GM21528 (cell line): ENCODE data around the gene CDC7.

ENCODE experiments used
- ATAC-seq: cut with Tn5 transposase; IDR thresholded peaks from one replicate; pipeline ENCODE4 v1.9.1; 2021; ENCODE audit warnings: mild to moderate bottlenecking, moderate library complexity; ENCODE audit not compliant: unreplicated experiment, low FRiP score

CDC7 gene

DNA sequence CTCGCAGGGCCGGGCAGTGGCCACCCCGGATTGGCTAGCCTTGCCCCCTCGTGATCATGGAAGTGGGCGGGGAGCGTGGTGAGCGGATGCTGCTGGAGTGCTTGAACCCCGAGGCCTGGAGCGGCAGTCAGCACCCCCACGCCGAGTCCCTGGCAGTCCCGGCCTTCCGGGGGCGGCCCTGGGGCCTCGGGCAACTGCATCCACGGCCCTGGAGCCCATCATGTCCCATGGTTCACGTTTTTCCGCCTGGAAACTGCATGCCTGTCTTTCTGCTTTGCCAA lies 45.6 kb downstream of the CDC7 start:
- ATAC-seq: no peak

DNA sequence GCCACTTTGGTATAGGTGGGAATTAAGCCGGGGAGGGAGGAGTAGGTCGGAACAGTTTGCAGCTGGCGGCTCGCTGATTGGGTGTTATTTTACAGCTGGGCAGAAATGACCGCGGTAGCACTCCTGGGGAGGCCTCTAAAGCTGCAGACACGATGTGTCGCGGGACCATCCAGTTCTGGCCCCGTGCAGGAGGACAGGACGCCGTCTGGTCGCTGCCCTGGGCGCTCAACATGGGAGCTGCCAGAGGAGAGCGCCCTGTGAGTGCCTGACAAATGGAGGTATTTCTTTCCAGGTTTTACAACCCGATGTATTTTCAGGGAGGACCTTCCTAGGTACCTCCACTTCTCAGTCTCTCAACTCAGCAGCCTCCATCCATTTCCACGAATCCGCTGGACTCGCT lies 46.2 kb downstream of the CDC7 start:
- ATAC-seq: no peak

DNA sequence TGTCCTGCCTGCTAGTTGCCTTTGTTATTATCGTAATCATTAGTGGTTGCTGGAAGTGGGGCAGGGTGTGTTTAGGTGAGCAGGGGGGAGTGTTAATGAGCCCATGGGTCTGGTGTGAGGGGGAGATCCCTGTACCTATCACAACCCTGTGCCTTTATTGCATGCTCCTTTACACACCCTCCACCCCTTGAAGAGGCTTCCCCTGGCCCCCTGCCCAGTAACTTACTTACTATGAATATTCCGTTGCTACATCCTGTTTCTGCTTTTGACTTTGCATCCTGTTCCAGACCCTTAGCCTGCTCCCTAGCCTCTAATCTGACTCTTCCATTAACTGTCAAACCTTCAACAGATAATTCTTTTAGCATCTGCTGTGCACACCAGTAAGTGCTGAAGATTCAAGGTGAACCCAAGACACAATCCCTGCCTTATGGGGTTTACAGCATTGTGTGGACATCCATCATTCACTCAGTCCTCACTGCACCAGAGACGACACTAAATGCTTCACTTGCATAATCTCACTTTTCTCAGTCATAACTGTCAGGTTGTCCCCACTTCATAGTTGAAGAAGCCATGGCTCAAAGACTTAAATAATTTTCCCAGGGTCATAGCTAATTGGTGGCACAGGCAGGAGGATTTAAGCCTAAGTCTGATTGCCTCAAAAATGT lies 47.9 kb downstream of the CDC7 start:
- no peak for ATAC-seq

DNA sequence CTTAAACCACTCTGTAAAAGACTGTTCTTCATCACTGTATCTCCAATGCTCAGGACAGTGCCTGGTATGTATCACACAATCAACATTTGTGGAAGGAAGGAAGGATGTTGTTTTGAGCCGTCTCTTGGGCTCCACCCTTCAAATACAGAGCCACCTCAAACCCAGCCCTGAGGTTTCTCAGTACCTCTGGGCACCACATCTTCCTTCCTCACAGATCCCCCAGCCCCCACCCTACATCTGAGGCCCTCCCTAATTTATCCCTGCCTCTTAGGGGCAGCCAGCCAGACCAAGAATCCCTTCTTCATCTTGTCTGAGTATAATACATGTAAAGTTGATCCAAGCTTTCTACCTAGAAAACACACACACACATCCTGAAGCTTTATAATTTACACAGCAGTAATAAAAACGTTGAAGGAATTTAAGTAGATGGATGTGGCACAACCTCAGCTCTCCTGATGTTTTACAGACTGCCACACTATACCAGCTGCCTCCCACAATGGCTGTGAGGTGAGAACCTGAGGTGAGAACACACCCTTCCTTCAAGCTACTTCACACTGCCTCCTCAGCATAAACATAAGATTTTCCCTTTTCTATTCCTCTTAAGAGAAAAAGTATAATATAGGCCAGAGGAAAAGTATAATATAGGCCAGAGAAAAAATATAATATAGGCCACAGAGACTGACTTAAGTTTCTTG lies 48.5 kb downstream of the CDC7 start:
- no peak for ATAC-seq

DNA sequence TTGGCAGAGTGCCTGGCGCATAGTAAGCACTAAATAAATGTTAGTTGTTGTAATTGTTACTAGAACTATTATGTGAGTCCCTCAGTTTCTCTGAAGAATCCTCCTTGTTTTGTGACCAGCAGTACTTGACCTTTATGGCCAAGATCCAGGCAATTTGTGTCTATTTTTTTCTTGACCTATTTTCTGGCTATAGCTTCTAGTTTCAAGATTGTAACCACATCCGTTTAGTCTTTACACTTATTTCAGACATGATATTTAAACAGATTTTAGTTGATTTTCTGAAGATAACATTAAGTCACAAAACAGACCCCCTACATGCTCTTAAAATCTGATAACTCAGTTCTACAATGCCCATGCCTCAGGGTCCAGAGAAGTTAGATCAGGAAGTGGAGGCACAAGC lies 50.3 kb downstream of the CDC7 start:
- no peak for ATAC-seq

DNA sequence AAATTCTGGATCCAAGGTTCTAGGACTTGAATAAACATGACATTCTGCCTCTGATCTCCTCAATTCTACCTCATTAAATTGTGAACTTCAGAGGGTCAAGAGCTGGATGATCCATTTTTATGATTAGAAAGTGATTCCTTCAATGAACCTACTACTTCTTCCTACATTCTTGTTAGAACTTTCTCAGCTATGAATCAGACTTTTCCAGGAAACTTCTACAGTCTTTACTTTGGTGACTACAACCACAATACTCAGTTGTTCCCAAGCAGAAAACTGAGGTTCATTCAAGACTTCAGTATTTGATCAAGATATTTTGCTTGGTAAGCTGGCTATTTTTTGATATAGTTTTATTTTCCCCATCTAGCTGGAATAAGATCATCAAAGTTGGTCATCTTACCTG lies 51.4 kb downstream of the CDC7 start:
- no peak for ATAC-seq

DNA sequence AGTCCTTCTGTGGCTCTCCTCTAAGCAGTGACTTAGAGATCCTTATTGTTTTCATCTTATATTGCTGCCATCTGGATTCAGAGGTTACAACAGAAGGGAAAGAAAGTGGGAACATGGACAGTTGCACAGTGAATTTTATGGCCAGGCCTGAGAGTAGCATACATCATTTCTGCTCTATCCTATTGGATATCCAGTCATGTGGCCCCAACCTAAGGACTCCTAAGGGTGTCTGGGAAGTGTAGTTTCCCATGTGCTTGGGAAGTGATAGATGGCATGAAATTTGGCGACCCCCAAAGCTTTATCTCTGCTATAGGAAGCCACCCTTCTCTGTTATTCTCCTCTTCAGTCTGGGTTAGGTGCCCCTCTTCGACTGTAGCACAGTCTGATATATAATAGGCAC lies 51.9 kb downstream of the CDC7 start:
- no peak for ATAC-seq

DNA sequence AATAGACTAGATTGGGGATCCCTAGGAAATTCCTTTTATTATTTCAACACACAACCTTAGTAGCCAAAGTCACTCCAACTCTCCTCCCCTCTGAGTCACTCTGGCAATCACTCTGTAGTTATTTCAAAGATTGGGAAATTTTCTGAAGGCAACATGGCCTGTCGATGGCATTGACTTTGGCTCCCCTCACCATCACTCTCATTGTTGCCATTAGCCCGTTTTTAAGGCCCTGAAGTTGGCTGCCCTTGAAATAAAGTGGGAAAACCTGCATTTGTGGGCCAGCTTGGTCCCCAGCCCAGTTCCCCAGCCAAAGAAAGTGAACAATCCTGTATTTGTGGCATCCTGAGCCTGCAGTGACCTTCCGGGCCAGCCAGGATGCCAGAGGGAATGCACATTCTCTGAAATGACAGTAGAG lies 52.5 kb downstream of the CDC7 start:
- no peak for ATAC-seq

DNA sequence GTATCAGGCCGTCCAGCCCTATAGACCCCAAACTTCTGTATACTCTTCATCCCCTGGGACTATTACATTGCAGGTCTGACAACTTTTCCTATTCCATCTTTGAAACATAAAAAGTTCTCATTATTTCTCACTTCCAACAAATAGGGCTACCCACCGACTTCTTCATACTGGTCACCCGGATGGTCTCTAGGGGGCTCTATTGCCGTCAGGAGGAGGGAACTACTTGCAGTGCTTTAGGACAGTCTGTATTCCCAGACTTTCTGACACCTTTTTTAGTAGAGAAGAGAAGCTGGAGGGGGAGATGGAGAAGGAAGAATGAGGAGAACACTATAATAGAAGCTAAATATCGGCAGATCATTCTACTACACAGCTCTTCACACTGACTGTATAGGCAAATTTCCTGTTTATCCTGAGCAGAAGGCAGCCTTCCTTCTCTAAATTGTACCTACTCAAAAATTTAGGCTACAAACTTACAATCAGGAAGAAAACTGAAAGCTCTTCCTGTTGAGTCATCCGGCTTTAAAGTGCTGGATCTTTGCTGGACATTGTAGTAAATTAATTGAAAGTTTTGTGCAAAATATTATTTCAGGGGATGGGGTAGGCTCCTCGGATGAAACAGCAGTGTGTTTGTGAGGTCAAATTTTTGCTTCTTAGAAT lies 54.6 kb downstream of the CDC7 start:
- no peak for ATAC-seq

DNA sequence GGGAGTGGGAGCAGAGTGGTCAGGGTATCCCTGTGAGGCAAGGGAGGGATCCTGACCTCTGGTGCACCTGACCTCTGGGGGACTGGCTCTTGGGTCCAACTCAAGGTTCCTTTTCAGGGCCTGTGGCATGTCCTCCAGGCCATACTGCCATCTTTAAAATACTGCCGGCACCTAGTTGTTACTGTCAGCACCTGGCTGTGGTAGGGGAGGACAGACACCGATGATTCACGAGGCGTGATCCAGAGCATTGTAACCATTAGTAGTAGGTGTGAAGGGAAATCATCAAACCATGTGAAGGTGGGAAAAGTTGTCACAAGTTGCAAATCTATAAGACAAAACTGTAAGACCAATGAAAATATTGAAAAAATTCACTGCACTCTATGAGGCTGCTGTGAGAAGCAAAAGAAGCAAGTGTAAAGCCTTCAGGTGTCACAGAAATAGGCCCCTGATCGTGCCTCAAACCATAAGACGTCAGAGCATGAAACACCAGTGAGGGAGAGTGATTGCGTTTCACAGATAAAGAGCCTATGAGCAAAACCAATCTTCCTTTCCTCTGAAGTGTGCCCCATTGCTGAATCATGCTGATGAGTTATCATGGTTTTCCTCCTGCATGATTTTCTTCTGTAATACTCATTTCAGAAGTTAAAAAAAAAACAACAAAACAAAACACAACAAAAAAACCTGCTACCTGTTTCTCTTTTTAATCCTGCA lies 55.3 kb downstream of the CDC7 start:
- no peak for ATAC-seq

DNA sequence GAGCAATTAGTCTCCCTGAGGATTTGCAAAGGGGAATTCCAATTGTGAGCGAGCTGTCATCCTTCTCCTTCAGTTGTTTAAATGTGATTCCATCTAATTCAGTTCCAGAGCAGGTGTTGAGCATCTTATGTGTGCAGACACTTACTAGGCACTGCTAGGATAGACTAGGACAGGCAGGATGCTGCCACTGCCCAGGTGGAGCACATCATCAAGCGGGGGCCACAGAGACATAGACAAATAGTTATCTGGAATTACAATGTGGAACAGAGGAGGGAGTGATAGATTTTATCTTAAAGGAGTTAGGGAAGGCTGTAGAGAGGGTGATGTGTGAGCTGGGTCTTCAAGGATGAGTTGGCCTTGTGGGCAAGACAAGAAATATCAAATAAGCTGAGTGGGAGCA lies 55.9 kb downstream of the CDC7 start:
- ATAC-seq: no peak

DNA sequence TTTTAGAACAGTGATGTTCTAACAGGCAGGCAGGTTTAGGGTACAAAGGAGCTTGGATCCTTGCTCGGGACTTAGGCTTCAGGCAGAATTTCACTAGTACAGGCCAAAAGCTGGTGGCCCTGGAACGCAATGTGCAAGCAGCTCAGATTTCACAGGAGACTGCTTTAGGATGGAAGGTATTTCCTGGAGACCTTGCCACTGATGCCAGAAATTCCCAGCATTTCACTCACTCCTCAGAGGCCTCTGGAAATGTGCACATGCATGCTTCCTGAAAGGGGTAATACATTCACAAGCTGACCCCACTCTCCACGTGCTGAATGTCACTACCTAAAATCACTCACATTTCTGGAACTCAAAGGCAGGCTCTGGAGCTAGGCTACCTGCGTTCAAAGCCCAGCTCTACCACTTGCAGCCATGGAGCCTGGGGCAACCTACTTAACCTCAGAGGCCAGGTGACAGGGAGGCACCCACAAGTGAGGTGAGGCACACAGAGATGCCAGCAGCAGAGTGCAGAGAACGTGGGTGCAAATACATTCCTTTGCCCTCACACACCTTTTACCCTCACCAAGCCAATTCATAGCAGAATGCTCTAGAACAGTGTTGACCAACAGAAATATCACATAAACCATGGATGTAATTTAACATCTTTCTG lies 56.5 kb downstream of the CDC7 start:
- ATAC-seq: no peak

DNA sequence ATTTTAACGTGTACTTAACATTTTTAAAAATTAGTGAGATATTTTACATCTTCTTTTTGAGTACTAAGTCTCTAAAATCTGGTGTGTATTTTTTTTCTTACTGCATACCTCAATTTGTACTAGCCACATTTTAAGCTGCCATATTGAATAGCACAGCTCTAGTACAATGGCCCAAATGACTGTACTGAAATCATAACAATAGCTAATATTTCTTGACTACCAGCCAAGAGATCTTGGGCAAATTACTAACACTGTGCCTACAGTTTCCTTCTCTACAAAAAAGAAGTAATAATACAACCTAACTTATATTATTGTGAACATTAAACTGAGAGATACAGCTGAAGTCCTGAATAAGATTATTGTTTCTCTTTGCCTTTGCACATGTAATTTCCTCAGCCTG lies 57.2 kb downstream of the CDC7 start:
- ATAC-seq: no peak

DNA sequence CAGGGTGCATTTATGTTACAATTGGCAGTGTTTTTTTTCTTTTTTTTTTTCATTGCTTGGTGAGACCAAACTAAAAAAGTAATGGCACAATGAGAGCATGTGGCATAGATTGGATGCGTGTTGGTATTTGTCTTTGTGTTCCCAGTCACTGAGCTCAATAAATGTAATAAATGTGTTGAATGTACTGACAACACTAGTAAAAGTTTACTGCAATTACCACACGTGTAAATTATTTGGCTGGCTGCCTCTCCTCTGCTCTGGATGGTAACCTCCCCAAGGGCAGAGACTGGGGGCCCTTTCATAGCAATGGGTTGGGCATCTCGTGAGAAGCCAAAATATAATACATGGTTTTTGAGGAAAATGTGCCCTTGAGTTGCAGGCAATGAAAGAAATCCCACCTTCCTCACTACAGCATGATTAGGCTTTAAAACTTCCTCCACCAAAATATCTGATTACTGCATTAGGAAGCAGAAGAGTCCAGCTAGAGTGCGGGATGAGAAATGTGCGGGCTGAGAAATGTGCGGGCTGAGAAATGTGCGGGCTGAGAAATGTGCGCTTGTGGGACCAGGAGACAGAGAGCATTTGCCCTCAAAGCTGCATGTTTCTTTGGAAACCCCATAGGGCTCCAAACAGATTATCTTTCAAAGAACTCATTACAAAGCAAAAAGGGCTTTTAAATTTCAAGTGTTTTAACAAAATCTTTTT lies 58.5 kb downstream of the CDC7 start:
- no peak for ATAC-seq

DNA sequence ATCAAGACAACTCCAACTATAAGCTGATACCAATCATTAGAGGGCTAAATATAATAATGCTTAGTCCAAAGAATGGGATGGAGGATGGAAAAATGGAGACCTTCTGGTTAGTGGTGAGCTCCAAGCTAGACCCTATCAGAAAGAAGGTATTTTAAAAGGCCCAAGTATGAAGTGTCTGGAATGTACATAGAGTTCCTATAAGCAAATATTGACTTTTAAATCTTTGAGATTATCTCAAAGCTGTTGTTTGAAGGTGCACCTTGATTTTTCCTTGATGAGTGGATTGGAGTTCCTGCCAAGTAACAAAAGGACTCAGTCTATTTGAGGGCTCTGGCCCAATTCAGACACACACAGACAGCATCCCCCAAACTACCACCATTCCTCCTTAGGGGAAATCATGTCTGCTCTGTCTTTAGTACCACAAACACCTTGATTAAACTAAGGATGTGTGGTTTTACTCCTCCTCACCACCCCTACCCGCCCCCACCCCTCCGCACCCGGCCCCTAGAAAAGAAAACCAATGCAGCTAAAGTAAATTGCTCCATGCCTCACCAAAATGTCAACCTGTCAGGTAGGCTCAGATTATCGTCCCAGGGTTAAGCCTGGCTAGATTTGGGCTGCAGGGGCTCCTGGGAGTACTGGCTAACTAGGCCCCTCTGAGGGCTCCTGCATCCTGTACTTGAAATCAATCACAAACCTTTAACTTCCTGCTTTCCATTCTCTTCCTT lies 59.4 kb downstream of the CDC7 start:
- no peak for ATAC-seq

DNA sequence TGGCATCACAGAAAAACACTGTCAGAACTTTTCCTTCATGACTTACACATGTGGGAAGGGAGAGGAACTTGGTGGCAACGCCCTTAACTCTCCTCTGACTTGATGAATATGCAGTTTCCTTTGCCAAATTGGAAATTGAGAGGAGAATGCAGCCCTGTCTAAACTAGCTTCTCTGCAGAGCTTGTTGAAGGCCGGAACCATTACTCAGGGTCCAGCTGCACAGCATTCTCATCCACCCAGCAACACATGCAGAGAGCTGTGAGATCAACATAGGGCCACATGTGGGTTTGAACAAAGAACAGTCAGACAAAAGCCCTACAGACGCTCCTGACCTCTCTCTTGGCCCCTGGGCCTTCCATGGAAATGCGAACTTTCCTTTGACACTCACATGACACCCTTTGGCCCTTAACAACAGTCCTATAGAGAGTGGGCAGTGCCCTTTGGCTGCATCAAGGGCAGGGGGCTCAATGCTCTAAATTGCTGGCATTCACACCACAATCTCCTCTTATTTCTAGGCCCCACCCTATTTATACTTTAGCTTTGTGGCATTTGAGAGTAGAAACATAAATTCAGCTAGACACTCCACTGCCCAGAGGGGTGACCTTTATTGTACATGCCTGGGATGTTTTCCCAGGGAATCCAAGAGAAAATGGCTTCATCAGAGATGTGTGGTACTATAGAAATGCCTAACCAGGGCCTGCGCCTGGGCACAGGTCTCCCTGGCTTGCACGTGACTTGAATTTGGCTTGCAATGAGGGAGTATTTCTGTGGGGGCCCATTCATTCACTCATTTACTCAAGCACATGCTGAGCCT lies 64.4 kb downstream of the CDC7 start:
- ATAC-seq: no peak

DNA sequence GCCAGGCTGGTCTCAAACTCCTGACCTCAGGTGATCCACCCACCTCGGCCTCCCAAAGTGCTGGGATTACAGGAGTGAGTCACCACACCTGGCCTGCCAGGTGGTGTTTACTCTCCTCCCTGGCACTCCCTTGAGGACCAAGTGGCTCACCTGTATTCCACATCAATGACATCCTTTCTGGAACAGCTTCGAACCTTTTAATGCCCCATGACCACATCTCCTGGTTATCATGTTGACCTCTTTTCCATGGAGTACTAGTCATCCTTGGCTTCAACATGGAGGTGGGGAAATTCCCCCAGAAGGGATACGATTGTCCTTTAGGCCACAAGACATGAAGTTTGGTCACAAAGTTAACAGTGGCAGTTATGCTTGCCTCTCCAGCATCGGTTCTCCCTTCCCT lies 66.9 kb downstream of the CDC7 start:
- ATAC-seq: no peak

DNA sequence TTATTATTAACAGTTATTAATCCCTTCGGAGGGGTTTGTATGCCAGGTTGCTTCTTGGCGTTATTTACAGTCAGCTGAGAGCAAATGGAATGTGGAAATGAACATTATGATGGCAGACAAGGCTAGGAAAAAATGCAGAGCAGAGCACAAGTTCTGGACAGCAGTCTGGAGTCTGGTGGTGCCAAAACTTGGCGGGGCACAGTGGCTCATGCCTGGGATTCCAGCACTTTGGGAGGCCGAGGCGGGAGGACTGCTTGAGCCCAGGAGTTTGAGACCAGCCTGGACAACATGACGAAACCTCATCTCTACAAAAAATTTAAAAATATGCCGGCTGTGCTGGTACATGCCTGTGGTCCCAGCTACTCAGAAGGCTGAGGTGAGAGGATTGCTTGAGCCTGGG lies 67.6 kb downstream of the CDC7 start:
- no peak for ATAC-seq
